HG02588 (cell line): Measurements from ENCODE around the gene OR52D1.

Source experiments
- ATAC-seq: cut with Tn5 transposase; IDR thresholded peaks from one replicate; pipeline ENCODE4 v1.9.1; 2021; ENCODE audit warnings: mild to moderate bottlenecking, moderate library complexity; ENCODE audit not compliant: unreplicated experiment

OR52D1 gene

DNA sequence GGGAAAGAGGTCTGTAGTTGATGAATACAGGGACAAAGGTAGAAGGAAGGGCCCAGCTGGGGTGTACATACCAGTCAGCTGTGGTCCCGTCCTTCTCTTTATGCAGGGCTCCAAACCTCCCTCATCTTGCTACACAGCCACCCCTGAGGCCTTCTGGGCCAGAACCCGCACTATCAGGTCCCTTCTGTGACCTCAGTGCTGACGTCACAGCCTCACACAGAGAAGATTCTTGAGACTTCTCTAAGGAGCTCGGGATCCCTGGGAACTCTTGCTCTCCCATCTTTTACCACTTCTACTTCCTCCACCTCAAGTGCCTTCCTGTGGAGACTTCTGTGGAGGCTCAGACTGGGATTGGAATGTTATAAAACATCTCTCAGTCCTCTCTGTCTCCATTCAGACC, 21.3 kb downstream of the OR52D1 start, which contains the start of gene UBQLN3:
Gene UBQLN3, minus strand, starts transcription at position 155 of the 400 bp plus-strand sequence. CDS start 399 bp downstream, outside the sequence.
- no peak for ATAC-seq

- ATAC-seq, result no peak
Observed at GRCh38 chr11:5514841-5515240, 26.4 kb downstream of the OR52D1 start.

DNA sequence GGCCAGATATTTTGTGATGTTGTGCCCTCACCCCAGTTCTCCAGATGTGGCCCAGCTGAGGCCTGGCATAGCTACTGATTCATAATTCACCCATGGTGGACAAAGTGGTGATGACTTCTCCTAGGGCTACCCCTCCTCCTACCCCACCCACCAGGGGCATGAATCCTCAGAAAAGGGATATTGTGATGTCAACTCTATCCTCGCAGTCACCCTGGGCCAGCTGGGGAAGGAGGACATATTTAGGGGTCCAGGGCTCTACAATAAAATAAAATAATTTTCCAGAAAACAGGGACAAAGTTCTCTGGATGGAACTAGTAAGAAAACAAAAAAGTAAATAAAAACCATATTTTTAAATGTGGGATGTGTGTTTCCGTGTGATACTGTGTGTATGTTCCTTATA, 28.1 kb downstream of the OR52D1 start, which contains the start of gene UBQLNL:
Gene UBQLNL, minus strand, starts transcription at position 101 of the 400 bp plus-strand sequence. CDS start 258 bp downstream, outside the sequence.
- ATAC-seq, result no peak

- ATAC-seq, result no peak
Observed at GRCh38 chr11:5521540-5521939, 33.1 kb downstream of the OR52D1 start.

GRCh38 chr11:5522308-5522707, 33.8 kb downstream of the OR52D1 start:
- ATAC-seq, result no peak

DNA sequence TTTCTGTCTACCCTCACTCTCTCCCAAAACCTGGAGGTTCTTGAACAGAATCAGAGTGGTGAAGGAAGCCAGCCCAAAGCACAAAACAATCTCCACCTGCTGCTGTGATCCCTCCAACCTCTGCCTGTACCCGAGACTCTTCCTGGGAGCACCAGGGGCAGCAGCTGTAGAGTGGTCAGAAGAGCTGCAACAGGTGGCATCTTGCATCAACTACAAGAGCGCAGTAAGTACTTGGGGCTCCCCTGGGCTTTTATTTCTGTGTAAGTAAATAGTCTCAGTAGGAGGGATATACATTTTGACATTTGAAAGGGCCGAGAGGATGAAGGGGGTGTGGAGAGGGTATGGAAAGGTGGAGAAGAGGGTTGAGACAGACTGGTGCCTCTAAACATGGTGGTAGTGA, 36.3 kb downstream of the OR52D1 start:
- no peak for ATAC-seq

- ATAC-seq, result no peak
Observed at GRCh38 chr11:5527716-5528115, 39.2 kb downstream of the OR52D1 start.

GRCh38 chr11:5528495-5528894, 40.0 kb downstream of the OR52D1 start:
- no peak for ATAC-seq

DNA sequence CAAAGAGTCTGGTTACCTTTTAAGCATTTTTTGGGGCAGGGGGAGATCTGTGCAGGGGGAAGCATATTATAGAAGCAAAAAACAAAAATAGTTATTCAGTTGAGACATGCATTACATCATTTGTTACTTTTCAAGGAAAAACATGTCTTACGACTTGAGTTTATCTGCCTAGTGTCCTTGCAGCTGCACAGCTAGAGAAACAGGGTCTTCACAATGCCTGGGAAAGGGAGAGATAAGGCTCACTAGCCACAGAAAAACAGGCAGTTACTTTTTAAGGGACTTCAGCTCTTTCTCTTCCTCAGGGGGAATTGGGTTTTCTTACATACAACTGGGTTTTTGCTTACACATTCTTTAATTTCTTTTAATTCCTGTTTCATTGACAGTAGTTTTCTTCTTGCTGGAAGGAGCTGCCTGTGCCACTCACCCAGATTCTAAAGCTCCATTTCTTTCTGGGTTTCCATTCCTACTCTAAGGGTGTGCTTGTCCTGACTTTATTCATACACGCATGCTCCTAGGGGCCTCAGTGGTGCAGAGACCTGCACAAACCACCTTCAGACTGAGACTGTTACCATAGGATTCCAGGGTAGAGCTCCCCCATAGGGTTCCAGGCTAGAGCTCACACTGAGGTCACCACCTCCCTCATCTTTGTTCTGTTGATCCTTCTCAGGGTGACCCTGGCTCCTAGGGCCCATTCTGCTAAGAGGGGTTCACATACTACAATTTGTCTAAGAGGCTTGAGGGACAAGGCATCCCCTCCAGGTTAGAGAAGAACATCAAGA, 42.8 kb downstream of the OR52D1 start:
- ATAC-seq, result no peak

GRCh38 chr11:5534046-5534445, 45.6 kb downstream of the OR52D1 start:
- no peak for ATAC-seq

- no peak for ATAC-seq
Observed at GRCh38 chr11:5536482-5536881, 48.0 kb downstream of the OR52D1 start.
